Measurements from ENCODE around the gene LIN7B.

Gene LIN7B

GRCh38 chr19:49094505-49095482 lies 19.4 kb upstream of the LIN7B start:
- DNase-seq = no peak

- peak; percentile 47 for DNase-seq
These were observed 16.5 kb upstream of the LIN7B start for GRCh38 chr19:49097453-49098288.

- DNase-seq = no peak
These were observed 15.4 kb upstream of the LIN7B start for GRCh38 chr19:49098795-49099194.

GRCh38 chr19:49101160-49101559 lies 13.0 kb upstream of the LIN7B start:
- no peak for DNase-seq

GRCh38 chr19:49102303-49102702 lies 11.9 kb upstream of the LIN7B start:
- no peak for DNase-seq

GRCh38 chr19:49103331-49104085 lies 10.7 kb upstream of the LIN7B start:
- no peak for DNase-seq

GRCh38 chr19:49104229-49104864 lies 9.8 kb upstream of the LIN7B start:
- DNase-seq = no peak

GRCh38 chr19:49106648-49107135 lies 7.5 kb upstream of the LIN7B start:
- peak; percentile 50 for DNase-seq

GRCh38 chr19:49107625-49108459 lies 6.3 kb upstream of the LIN7B start:
- DNase-seq = no peak

- no peak for DNase-seq
These were observed 5.1 kb upstream of the LIN7B start for GRCh38 chr19:49109051-49109450.

GRCh38 chr19:49109569-49110233 lies 4.5 kb upstream of the LIN7B start:
- no peak for DNase-seq

GRCh38 chr19:49110567-49110966 lies 3.6 kb upstream of the LIN7B start:
- DNase-seq = no peak

GRCh38 chr19:49111218-49111998 lies 2.8 kb upstream of the LIN7B start:
- DNase-seq = no peak

- DNase-seq = no peak
These were observed 627 bp downstream of the LIN7B start for GRCh38 chr19:49114630-49115363.

- DNase-seq = peak; percentile 5
These were observed 2.4 kb downstream of the LIN7B start for GRCh38 chr19:49116544-49116943.

- no peak for DNase-seq
These were observed 3.8 kb downstream of the LIN7B start for GRCh38 chr19:49117677-49118564.

- DNase-seq = peak; percentile 91
These were observed 4.6 kb downstream of the LIN7B start, which contains the start of gene C19orf73 for GRCh38 chr19:49118565-49119410. Gene C19orf73 (minus strand): TSS chr19:49119143. CDS start chr19:49119022, 121 bp downstream.

Data from KG1 (cell line).